WTC11 (cell line): ENCODE data around the gene FCSK. TPM values are rescaled to one million over a fixed set of nuclear protein-coding genes. Genes with fewer than 3 reads are reported as not detected.

Source experiments
- ATAC-seq: fragments of 200-7000 bp; cut with Tn5 transposase; 2 replicates; pipeline ENCODE4 v1.10.0; 2021; ENCODE audit warnings: mild to moderate bottlenecking, moderate library complexity
- CTCF ChIA-PET: fragments of 300-600 bp; sonication (Branson Sonifier 250); formaldehyde crosslinking; loops from one replicate; lab custom pipeline; 2021; ENCODE audit warnings: antibody characterized with exemption; lab: Charles Lee
- POLR2A ChIA-PET: fragments of 350-600 bp; sonication (Branson Sonifier 250); formaldehyde crosslinking; loops from one replicate; lab custom pipeline; 2021; ENCODE audit warnings: antibody characterized with exemption; lab: Charles Lee
- DNase-seq: peaks from one replicate; pipeline ENCODE4 v3.0.0; 2021; ENCODE audit warnings: low spot score
- H3K27ac Mint-ChIP-seq: 2 replicates; pipeline ENCODE4 v1.8.0; 2021; ENCODE audit warnings: mixed read lengths
- H3K27me3 Mint-ChIP-seq: 2 replicates; pipeline ENCODE4 v1.8.0; 2021; ENCODE audit warnings: low read depth, mild to moderate bottlenecking, moderate library complexity, mixed read lengths
- H3K36me3 Mint-ChIP-seq: 2 replicates; pipeline ENCODE4 v1.8.0; 2021; ENCODE audit warnings: mixed read lengths
- H3K4me1 Mint-ChIP-seq: 2 replicates; pipeline ENCODE4 v1.8.0; 2022; ENCODE audit warnings: mixed read lengths
- H3K4me3 Mint-ChIP-seq: 2 replicates; pipeline ENCODE4 v1.8.0; 2021; ENCODE audit warnings: mild to moderate bottlenecking, moderate library complexity, mixed read lengths
- H3K9me3 Mint-ChIP-seq: 2 replicates; pipeline ENCODE4 v1.8.0; 2021; ENCODE audit warnings: mixed read lengths
- ARID4B ChIP-seq: sonication (generic); formaldehyde crosslinking; IDR thresholded peaks from 2 replicates; pipeline ENCODE4 v1.8.0; 2023; ENCODE audit warnings: missing genetic modification reagents, mild to moderate bottlenecking, borderline replicate concordance
- ATF2 ChIP-seq: sonication (generic); formaldehyde crosslinking; IDR thresholded peaks from 2 replicates; pipeline ENCODE4 v1.8.1; 2022; ENCODE audit warnings: low read depth, missing genetic modification reagents, borderline replicate concordance
- E2F4 ChIP-seq: sonication (generic); formaldehyde crosslinking; IDR thresholded peaks from 2 replicates; pipeline ENCODE4 v1.8.1; 2022; ENCODE audit warnings: low read depth, mild to moderate bottlenecking, moderate library complexity, missing genetic modification reagents, borderline replicate concordance
- EMX1 ChIP-seq: fragments of 250-450 bp; sonication (Bioruptor Pico); IDR thresholded peaks from 2 replicates; pipeline ENCODE4 v1.8.0; 2021; ENCODE audit warnings: mild to moderate bottlenecking
- FOXJ3 ChIP-seq: sonication (generic); formaldehyde crosslinking; IDR thresholded peaks from 2 replicates; pipeline ENCODE4 v1.9.0; 2021; ENCODE audit warnings: missing genetic modification reagents, mild to moderate bottlenecking, borderline replicate concordance
- FOXP4 ChIP-seq: sonication (generic); formaldehyde crosslinking; IDR thresholded peaks from 2 replicates; pipeline ENCODE4 v1.8.0; 2022; ENCODE audit warnings: mild to moderate bottlenecking, missing genetic modification reagents
- GRHL2 ChIP-seq: fragments of 250-450 bp; sonication (Bioruptor Pico); IDR thresholded peaks from 2 replicates; pipeline ENCODE4 v1.8.0; 2022; ENCODE audit warnings: mild to moderate bottlenecking, moderate library complexity; ENCODE audit not compliant: insufficient replicate concordance, severe bottlenecking
- JAZF1 ChIP-seq: fragments of 250-450 bp; sonication (Bioruptor Pico); IDR thresholded peaks from 2 replicates; pipeline ENCODE4 v1.9.0; 2021; ENCODE audit warnings: moderate library complexity, mild to moderate bottlenecking, inconsistent platforms
- KAT7 ChIP-seq: sonication (generic); formaldehyde crosslinking; IDR thresholded peaks from 2 replicates; pipeline ENCODE4 v1.8.1; 2023; ENCODE audit warnings: missing genetic modification reagents, mild to moderate bottlenecking, borderline replicate concordance
- MXD4 ChIP-seq: fragments of 250-450 bp; sonication (Bioruptor Pico); IDR thresholded peaks from 2 replicates; pipeline ENCODE4 v1.8.0; 2021; ENCODE audit warnings: mild to moderate bottlenecking, moderate library complexity, borderline replicate concordance
- NFE2L1 ChIP-seq: sonication (generic); formaldehyde crosslinking; IDR thresholded peaks from 2 replicates; pipeline ENCODE4 v1.8.1; 2023; ENCODE audit warnings: missing genetic modification reagents
- OVOL2 ChIP-seq: fragments of 250-450 bp; sonication (Bioruptor Pico); IDR thresholded peaks from 2 replicates; pipeline ENCODE4 v1.9.0; 2021; ENCODE audit warnings: mild to moderate bottlenecking, borderline replicate concordance
- TEAD1 ChIP-seq: sonication (generic); formaldehyde crosslinking; IDR thresholded peaks from 2 replicates; pipeline ENCODE4 v1.8.0; 2022; ENCODE audit warnings: mild to moderate bottlenecking, missing genetic modification reagents
- ZBTB21 ChIP-seq: sonication (generic); formaldehyde crosslinking; IDR thresholded peaks from 2 replicates; pipeline ENCODE4 v1.8.1; 2023; ENCODE audit warnings: mild to moderate bottlenecking, missing genetic modification reagents, borderline replicate concordance
- ZBTB43 ChIP-seq: sonication (generic); formaldehyde crosslinking; IDR thresholded peaks from 2 replicates; pipeline ENCODE4 v1.8.1; 2023; ENCODE audit warnings: mild to moderate bottlenecking, missing genetic modification reagents
- ZMAT4 ChIP-seq: fragments of 250-450 bp; sonication (Bioruptor Pico); IDR thresholded peaks from 2 replicates; pipeline ENCODE4 v1.9.0; 2021; ENCODE audit warnings: mild to moderate bottlenecking
- ZNF423 ChIP-seq: fragments of 250-450 bp; sonication (Bioruptor Pico); IDR thresholded peaks from 2 replicates; pipeline ENCODE4 v2.1.2; 2022; ENCODE audit warnings: mild to moderate bottlenecking, moderate library complexity
- ZNF671 ChIP-seq: fragments of 250-450 bp; sonication (Bioruptor Pico); IDR thresholded peaks from 2 replicates; pipeline ENCODE4 v1.8.0; 2021; ENCODE audit warnings: mild to moderate bottlenecking
- ZSCAN18 ChIP-seq: fragments of 250-450 bp; sonication (Bioruptor Pico); IDR thresholded peaks from 2 replicates; pipeline ENCODE4 v2.1.2; 2022; ENCODE audit warnings: mild to moderate bottlenecking, moderate library complexity
- total RNA-seq: library from RNA; stranded (reverse); gene quantifications from 3 replicates; pipeline ENCODE4 v1.2.3, GENCODE V29; 2021

FCSK gene
- total RNA-seq, 1 experiment from 2014 or later = 10.6 TPM

GRCh38 chr16:70495425-70496182, 41.2 kb downstream of the FCSK start (continued):
- TF ChIP-seq ARID4B (CRISPR knock-in tag) = no peak

- Mint-ChIP-seq H3K4me1 (no peaks in the 10 kb centered on the region), H3K27ac (no peak overlapping the region), H3K36me3 (peaks cover 36% of the 10 kb centered on the region), H3K9me3 (no peaks in the 10 kb centered on the region), H3K27me3 (no peaks in the 10 kb centered on the region), H3K4me3 (no peak overlapping the region)
- no peak for TF ChIP-seq ZNF423 (CRISPR knock-in tag)
- no peak for TF ChIP-seq ZBTB43
- no peak for TF ChIP-seq FOXP4 (CRISPR knock-in tag)
- TF ChIP-seq KAT7 (CRISPR knock-in tag) = no peak
- TF ChIP-seq FOXJ3 (CRISPR knock-in tag) = no peak
- TF ChIP-seq OVOL2 (CRISPR knock-in tag) = no peak
- no peak for TF ChIP-seq JAZF1 (CRISPR knock-in tag)
- CTCF ChIA-PET = interaction anchor here (0.7 kb wide), 1 partner anchor 26 kb away, joined by 3 read pairs; no protein-coding TSS in a partner anchor
- ATAC-seq (no peak), DNase-seq (no peak)
- POLR2A ChIA-PET = interaction anchor here (0.8 kb wide), 1 partner anchor 115 kb away, joined by 3 read pairs; no protein-coding TSS in a partner anchor
These were observed 42.1 kb downstream of the FCSK start for GRCh38 chr16:70496513-70496912.

- Mint-ChIP-seq H3K9me3 (no peaks in the 10 kb centered on the region), H3K27ac (no peak overlapping the region), H3K4me3 (no peak overlapping the region), H3K36me3 (peaks cover 45% of the 10 kb centered on the region), H3K27me3 (no peaks in the 10 kb centered on the region), H3K4me1 (no peaks in the 10 kb centered on the region)
- CTCF ChIA-PET = interaction anchor here (0.5 to 1.2 kb wide), 4 partner anchors 96 to 150 kb away, joined by 3 to 4 read pairs (median 3); no protein-coding TSS in a partner anchor
- ATAC-seq = no peak
- POLR2A ChIA-PET = no interaction called here
- DNase-seq = no peak
- TF ChIP-seq KAT7 (CRISPR knock-in tag) = no peak
- no peak for TF ChIP-seq ATF2 (CRISPR knock-in tag)
- TF ChIP-seq ZMAT4 = no peak
- no peak for TF ChIP-seq MXD4 (CRISPR knock-in tag)
- no peak for TF ChIP-seq EMX1 (CRISPR knock-in tag)
- no peak for TF ChIP-seq NFE2L1
- no peak for TF ChIP-seq ZBTB21 (CRISPR knock-in tag)
- no peak for TF ChIP-seq TEAD1 (CRISPR knock-in tag)
- no peak for TF ChIP-seq ZNF671 (CRISPR knock-in tag)
- no peak for TF ChIP-seq E2F4
- TF ChIP-seq ZSCAN18 = no peak
- TF ChIP-seq GRHL2 (CRISPR knock-in tag) = no peak
These were observed 54.4 kb downstream of the FCSK start for GRCh38 chr16:70508752-70509151.
